ENCODE data around the gene GPRC5B.

GPRC5B gene

DNA sequence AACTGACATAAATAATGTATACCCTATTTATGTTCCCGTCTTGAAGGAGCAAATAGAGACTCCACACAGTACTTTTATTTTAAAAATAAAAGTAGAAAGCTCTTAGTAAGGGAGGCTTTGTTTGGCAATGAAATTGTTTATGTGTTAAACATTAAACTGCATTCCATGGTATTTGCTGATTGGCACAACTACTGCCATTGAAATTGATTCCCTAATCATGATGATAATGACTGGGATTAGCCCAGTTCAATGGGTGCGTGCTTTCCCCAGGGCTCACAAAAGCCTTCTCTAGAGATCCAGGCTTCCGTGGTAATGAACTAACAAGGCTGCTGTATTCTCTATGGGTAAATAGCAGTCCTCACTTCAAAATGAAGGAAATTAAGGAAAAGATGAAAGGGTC is 67.5 kb downstream of the GPRC5B start:
- Histone ChIP-seq H3K4me3 (ENCODE audit: low read length, poor library complexity, severe bottlenecking) (no peak overlapping the region), H3K9ac (ENCODE audit: low read depth, low read length, poor library complexity, severe bottlenecking) (no peak overlapping the region), H3K9me3 (ENCODE audit: insufficient read depth, low read depth, low read length) (peaks cover 6% of the 10 kb centered on the region; the same call in 1 of the 2 replicates), H4K20me1 (ENCODE audit: insufficient read depth, low read length, poor library complexity, severe bottlenecking) (no peaks in the 10 kb centered on the region), H3K4me2 (ENCODE audit: low read depth, low read length, poor library complexity, severe bottlenecking) (no peak overlapping the region), H3K36me3 (ENCODE audit: insufficient read depth, low read length) (no peaks in the 10 kb centered on the region), H3F3A (ENCODE audit: low read depth) (no peaks in the 10 kb centered on the region), H3K27me3 (ENCODE audit: insufficient read depth, low read length, poor library complexity, severe bottlenecking) (no peaks in the 10 kb centered on the region), H2AFZ (ENCODE audit: low read length) (no peak overlapping the region), H3K9me2 (replicated peaks; ENCODE audit: low read depth, low read length) (no peaks in the 10 kb centered on the region), H3K79me2 (ENCODE audit: insufficient read depth, low read length) (no peaks in the 10 kb centered on the region), H3K4me1 (ENCODE audit: insufficient read depth, low read length, poor library complexity, severe bottlenecking) (no peaks in the 10 kb centered on the region)
- TF ChIP-seq, protein P1, sequence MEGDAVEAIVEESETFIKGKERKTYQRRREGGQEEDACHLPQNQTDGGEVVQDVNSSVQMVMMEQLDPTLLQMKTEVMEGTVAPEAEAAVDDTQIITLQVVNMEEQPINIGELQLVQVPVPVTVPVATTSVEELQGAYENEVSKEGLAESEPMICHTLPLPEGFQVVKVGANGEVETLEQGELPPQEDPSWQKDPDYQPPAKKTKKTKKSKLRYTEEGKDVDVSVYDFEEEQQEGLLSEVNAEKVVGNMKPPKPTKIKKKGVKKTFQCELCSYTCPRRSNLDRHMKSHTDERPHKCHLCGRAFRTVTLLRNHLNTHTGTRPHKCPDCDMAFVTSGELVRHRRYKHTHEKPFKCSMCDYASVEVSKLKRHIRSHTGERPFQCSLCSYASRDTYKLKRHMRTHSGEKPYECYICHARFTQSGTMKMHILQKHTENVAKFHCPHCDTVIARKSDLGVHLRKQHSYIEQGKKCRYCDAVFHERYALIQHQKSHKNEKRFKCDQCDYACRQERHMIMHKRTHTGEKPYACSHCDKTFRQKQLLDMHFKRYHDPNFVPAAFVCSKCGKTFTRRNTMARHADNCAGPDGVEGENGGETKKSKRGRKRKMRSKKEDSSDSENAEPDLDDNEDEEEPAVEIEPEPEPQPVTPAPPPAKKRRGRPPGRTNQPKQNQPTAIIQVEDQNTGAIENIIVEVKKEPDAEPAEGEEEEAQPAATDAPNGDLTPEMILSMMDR (conservative IDR thresholded peaks at IDR 0.05; ENCODE audit: low read length) = no peak
- TF ChIP-seq EZH2phosphoT487 (IDR thresholded peaks at IDR 0.05; ENCODE audit: borderline replicate concordance) = no peak

DNA sequence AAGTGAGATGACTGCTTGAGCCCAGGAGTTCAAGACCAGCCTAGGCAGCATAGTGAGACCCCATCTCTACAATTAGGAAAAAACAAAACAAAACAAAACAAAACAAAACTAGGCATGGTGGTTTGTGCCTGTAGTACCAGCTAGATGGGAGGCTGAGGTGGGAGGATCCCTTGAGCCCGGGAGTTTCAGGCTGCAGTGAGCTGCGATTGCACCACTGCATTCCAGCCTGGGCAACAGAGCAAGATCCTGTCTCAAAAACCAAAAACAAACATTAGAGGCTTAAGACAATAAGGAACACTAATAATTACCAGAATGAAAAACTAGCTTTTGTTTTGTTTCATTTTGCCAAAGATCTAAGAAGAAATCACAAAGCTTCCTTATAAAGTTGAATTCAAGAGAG is 69.2 kb downstream of the GPRC5B start:
- Histone ChIP-seq H3K4me2 (ENCODE audit: low read depth, low read length, poor library complexity, severe bottlenecking) (no peak overlapping the region), H3K36me3 (ENCODE audit: insufficient read depth, low read length) (no peaks in the 10 kb centered on the region)

DNA sequence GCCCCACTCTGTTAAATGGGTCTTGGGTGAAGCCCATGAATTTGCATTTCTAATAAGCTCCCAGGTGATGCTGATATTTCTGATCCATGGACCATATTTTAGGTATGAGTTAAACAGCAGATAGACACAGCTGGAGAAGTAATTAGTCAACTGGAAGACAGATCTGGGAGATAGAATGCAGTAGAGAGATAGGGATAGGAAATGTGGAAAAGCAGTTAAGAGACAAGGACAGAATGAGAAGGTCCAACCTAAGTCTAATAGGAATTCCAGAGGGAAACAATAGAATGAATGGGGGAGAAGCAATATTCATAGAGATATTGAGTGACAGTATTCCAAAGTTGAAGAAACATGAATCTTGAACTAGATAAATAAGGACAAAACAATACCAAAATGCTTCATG is 71.7 kb downstream of the GPRC5B start:
- Histone ChIP-seq H3K4me2 (ENCODE audit: low read depth, low read length, poor library complexity, severe bottlenecking) (no peak overlapping the region), H3K4me1 (ENCODE audit: insufficient read depth, low read length, poor library complexity, severe bottlenecking) (no peaks in the 10 kb centered on the region), H4K20me1 (ENCODE audit: insufficient read depth, low read length, poor library complexity, severe bottlenecking) (no peaks in the 10 kb centered on the region), H3K9me3 (ENCODE audit: insufficient read depth, low read depth, low read length) (0 out of 2 replicates have a peak, but pooled peaks cover 3% of the 10 kb centered on the region), H3F3A (ENCODE audit: low read depth) (no peaks in the 10 kb centered on the region), H3K27me3 (ENCODE audit: insufficient read depth, low read length, poor library complexity, severe bottlenecking) (no peaks in the 10 kb centered on the region), H2AFZ (ENCODE audit: low read length) (no peak overlapping the region), H3K9ac (ENCODE audit: low read depth, low read length, poor library complexity, severe bottlenecking) (no peak overlapping the region), H3K9me2 (replicated peaks; ENCODE audit: low read depth, low read length) (no peaks in the 10 kb centered on the region), H3K36me3 (ENCODE audit: insufficient read depth, low read length) (no peaks in the 10 kb centered on the region), H3K4me3 (ENCODE audit: low read length, poor library complexity, severe bottlenecking) (no peak overlapping the region), H3K79me2 (ENCODE audit: insufficient read depth, low read length) (no peaks in the 10 kb centered on the region)
- TF ChIP-seq EZH2phosphoT487 (IDR thresholded peaks at IDR 0.05; ENCODE audit: borderline replicate concordance) = no peak
- TF ChIP-seq, protein P1 (conservative IDR thresholded peaks at IDR 0.05; ENCODE audit: low read length) = no peak

More for the DNA sequence above, 69.2 kb downstream of the GPRC5B start:
- Histone ChIP-seq H3F3A (ENCODE audit: low read depth) (no peaks in the 10 kb centered on the region), H3K27me3 (ENCODE audit: insufficient read depth, low read length, poor library complexity, severe bottlenecking) (no peaks in the 10 kb centered on the region), H3K9me2 (replicated peaks; ENCODE audit: low read depth, low read length) (no peaks in the 10 kb centered on the region), H4K20me1 (ENCODE audit: insufficient read depth, low read length, poor library complexity, severe bottlenecking) (no peaks in the 10 kb centered on the region), H3K9me3 (ENCODE audit: insufficient read depth, low read depth, low read length) (peaks cover 6% of the 10 kb centered on the region; the same call in 1 of the 2 replicates), H3K9ac (ENCODE audit: low read depth, low read length, poor library complexity, severe bottlenecking) (no peak overlapping the region), H3K79me2 (ENCODE audit: insufficient read depth, low read length) (no peaks in the 10 kb centered on the region), H2AFZ (ENCODE audit: low read length) (no peak overlapping the region), H3K4me3 (ENCODE audit: low read length, poor library complexity, severe bottlenecking) (no peak overlapping the region), H3K4me1 (ENCODE audit: insufficient read depth, low read length, poor library complexity, severe bottlenecking) (no peaks in the 10 kb centered on the region)
- no peak for TF ChIP-seq EZH2phosphoT487 (IDR thresholded peaks at IDR 0.05; ENCODE audit: borderline replicate concordance)
- TF ChIP-seq, protein P1 (conservative IDR thresholded peaks at IDR 0.05; ENCODE audit: low read length) = no peak
